Adrenal gland (tissue), 5 donors: ENCODE results near the gene FMR1.

Source experiments
- POLR2A ChIP-seq, 2 donors: fragments of 450-650 bp; IDR thresholded peaks; one replicate each; pipeline ENCODE4 v1.6.1; 2017; ENCODE audit warnings: antibody characterized with exemption in 2 of 2, mild to moderate bottlenecking in 2 of 2, moderate library complexity in 1 of 2
- TF ChIP-seq, protein P1 (sequence below), 6 experiments: fragments of 450-650 bp in 4 of 6; fragments of 200-600 bp in 2 of 6; sonication (generic) in 1 of 6; IDR thresholded peaks; 1 replicate in 5 of 6; 2 replicates in 1 of 6; pipeline versions ENCODE4 v1.5.1 to v1.8.0; 2016 to 2021; ENCODE audit warnings: antibody characterized with exemption in 6 of 6, mild to moderate bottlenecking in 2 of 6, moderate library complexity in 1 of 6
- donor health status: DM: no; HTN: no; CAD: no.

GRCh38 chrX:147920161-147920666, 8.5 kb downstream of the FMR1 start:
- TF ChIP-seq, protein P1, sequence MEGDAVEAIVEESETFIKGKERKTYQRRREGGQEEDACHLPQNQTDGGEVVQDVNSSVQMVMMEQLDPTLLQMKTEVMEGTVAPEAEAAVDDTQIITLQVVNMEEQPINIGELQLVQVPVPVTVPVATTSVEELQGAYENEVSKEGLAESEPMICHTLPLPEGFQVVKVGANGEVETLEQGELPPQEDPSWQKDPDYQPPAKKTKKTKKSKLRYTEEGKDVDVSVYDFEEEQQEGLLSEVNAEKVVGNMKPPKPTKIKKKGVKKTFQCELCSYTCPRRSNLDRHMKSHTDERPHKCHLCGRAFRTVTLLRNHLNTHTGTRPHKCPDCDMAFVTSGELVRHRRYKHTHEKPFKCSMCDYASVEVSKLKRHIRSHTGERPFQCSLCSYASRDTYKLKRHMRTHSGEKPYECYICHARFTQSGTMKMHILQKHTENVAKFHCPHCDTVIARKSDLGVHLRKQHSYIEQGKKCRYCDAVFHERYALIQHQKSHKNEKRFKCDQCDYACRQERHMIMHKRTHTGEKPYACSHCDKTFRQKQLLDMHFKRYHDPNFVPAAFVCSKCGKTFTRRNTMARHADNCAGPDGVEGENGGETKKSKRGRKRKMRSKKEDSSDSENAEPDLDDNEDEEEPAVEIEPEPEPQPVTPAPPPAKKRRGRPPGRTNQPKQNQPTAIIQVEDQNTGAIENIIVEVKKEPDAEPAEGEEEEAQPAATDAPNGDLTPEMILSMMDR (IDR thresholded peaks at IDR 0.05) = no peak
- TF ChIP-seq POLR2A (IDR thresholded peaks at IDR 0.05) = no peak
